ENCODE measurements around the gene ERFL.
"Not testable (repeated sequence)": the region's sequence is repeated elsewhere in the genome, so short reads cannot be mapped to it uniquely, and the experiment has no call there.

ERFL gene

GRCh38 chr19:41875973-41876372, 52.3 kb downstream of the ERFL start:
- not testable (repeated sequence) for DNase-seq

DNA sequence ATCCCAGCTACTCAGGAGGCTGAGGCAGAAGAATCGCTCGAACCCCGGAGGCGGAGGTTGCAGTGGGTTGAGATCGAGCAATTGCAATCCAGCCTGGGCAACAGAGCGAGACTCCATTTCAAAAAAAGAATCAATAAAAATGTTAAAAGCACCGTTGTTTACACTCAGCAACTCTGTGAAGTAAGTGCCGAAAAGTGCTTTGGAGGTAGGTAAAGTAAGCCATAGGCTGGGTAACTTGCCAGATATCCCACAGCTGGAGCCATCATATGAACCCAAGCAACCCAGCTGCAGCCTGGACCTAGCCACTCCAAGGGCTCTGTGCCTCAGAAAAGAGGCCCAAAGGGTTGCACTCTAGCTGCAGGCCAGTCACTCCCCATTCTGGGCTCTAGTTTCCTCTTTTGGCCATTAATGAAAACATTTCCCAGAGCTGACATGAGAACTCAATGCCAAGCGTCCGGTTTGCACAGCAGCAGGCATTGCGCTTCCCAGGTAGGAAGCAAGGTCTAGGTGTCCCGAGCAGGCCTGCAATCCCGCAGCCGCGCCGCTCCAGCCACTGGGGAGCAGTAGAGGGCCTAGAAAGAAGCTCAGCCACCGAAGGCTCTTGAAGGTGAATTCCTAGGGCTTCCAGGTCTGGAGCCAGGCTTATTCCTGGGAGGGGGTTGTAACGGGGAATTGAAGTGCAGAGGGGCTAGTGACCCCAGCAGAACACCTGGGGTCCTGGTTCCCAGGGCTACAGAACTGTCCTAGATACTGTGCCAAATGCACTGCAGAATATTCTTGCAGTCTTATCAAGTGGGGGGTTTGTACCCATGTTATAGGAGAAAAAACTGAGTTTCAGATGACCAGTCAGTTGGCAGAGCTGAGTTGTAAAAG, 55.2 kb downstream of the ERFL start:
- peak; percentile 77 for DNase-seq

- no peak for DNase-seq
These were observed 55.9 kb downstream of the ERFL start for GRCh38 chr19:41872384-41872774.

DNA sequence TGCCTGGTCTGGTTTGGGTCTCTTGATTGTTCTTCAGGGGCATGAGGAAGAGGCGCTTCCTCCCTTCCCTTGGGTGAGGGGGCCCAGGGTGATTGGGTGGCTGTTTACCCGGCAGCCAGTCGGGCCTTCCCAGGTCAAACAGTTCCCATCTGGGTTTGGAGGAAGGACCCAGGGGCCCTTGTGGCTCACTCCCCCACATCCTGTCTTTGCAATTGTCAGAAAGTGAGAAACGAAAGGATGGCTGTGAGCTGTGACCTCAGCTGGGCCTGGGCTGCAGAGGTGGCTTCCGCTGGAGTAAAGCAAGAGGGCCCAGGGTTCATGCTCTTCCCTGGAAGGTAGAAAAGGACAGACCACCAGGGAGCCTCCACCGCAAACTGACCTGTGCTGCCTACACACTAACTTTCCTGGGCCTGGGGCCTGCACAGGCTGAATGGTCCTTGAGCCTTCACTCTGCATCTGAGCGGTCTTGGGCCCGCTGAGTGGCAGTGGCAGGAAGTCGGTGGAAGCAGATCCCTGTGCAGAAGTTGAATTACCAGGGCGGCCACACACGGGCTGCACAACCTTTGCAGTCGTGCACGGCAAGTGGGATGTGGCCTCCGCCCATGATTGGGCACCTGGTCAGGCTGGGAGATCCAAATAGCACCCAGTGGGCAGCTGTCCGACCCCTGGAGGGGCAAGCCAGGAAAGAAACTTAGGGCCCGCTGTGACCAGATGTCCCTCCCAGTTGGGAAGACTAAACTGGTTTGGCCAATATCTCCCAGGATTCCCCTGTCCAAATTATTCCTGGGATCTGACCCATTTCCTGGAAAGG, 56.5 kb downstream of the ERFL start:
- no peak for DNase-seq

DNA sequence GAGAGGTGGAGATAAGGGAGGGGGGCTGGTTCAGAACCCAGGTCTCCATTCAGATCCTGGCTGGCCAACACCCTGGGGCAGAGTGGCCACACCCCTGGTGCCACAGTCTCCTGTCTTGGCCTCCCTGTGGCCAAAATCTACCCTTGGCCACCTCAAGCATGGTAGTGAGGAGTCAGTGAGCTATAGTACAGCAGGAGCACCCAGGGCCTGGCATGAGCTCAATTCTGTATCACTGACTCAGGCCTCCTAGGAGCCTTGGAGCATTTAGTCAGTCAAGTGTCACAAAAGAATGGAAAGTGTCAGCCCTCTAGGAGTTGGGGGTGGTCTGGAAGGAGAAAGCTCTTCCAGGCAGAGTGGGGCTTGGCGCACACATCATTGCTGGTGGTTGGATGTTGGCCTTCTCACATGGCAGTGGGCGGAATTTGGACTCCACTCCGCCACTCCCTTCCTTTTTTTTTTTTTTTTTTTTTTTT, 57.8 kb downstream of the ERFL start:
- DNase-seq, result no peak

- DNase-seq, result peak; percentile 93
These were observed 58.8 kb downstream of the ERFL start for GRCh38 chr19:41869374-41869955.

- no peak for DNase-seq
These were observed 59.3 kb downstream of the ERFL start for GRCh38 chr19:41868989-41869300.

- no peak for DNase-seq
These were observed 59.9 kb downstream of the ERFL start for GRCh38 chr19:41868120-41868988.

- DNase-seq, result peak; percentile 38
These were observed 62.0 kb downstream of the ERFL start for GRCh38 chr19:41866284-41866683.

DNA sequence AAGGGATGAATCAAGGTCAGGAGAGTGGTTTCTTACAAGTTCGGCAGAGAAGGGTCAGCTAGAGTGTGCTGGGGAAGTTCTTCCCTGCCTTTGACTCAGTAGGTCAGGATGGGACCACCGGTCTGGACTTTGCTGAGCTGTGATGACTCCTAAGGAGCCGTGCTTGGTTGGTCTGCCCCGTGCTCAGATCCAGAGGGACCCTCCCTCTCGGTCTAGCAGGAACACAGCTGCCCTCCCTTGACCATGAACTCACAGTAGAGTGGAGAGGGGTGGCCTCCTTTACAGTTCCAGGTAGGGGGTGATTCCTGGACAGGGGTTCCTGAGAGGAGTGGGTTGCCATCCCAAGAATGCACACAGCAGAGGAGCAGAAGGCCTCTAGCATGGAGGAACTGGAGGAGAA, 63.9 kb downstream of the ERFL start:
- no peak for DNase-seq

GRCh38 chr19:41863209-41863931, 64.9 kb downstream of the ERFL start:
- DNase-seq, result no peak

- no peak for DNase-seq
These were observed 65.7 kb downstream of the ERFL start for GRCh38 chr19:41862445-41862986.

- no peak for DNase-seq
These were observed 66.4 kb downstream of the ERFL start for GRCh38 chr19:41861846-41862245.

GRCh38 chr19:41861116-41861768, 67.0 kb downstream of the ERFL start:
- no peak for DNase-seq

GRCh38 chr19:41860419-41861115, 67.7 kb downstream of the ERFL start:
- DNase-seq, result peak; percentile 54

DNA sequence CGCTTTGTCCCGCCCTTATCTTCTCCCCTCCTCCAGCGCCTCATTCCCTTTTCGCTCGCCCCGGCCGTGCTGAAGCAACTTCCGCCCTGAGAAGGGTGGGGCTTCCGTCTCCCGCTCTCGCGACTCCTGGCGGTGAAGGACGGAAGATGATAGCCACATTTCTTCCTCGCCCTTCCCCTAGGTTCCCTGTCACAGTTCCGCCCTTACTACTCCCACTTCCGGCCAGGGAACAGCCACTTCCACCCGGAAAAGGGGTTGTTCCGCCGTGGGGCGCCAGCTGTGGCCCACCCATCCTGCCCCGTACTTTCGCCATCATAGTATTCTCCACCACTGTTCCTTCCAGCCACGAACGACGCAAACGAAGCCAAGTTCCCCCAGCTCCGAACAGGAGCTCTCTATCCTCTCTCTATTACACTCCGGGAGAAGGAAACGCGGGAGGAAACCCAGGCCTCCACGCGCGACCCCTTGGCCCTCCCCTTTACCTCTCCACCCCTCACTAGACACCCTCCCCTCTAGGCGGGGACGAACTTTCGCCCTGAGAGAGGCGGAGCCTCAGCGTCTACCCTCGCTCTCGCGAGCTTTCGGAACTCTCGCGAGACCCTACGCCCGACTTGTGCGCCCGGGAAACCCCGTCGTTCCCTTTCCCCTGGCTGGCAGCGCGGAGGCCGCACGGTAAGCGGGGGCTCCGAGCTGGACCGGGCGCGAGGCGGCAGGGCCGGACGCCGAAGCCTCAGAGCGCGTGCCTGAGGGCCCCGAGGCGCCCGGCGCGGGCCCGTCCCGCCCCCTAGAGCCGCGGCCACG, 68.4 kb downstream of the ERFL start, which contains the start of gene RPS19:
TSS of gene RPS19 (plus strand) at position 638 of the 801 bp plus-strand sequence. CDS start 520 bp downstream, outside the sequence.
- DNase-seq, result peak; percentile 99

GRCh38 chr19:41859213-41859617, 69.0 kb downstream of the ERFL start:
- DNase-seq, result no peak

Measured in NCI-H146 (cell line).